D721Med (cell line): ENCODE measurements around the gene TMEM31.
"Not testable (repeated sequence)": the region's sequence is repeated elsewhere in the genome, so short reads cannot be mapped to it uniquely, and the experiment has no call there.

Source experiments
- DNase-seq: peaks from one replicate; pipeline ENCODE4 v3.0.0; 2011; ENCODE audit warnings: low spot score; ENCODE audit not compliant: insufficient read length
- FAIRE-seq: peaks from 2 replicates; lab custom pipeline; 2011; peaks lifted over from hg19 to GRCh38; lab: Jason Lieb, UNC
- TF ChIP-seq, protein P1 (sequence below): IDR thresholded peaks from 2 replicates; pipeline ENCODE4 v1.5.1; 2012; ENCODE audit warnings: mild to moderate bottlenecking, control low read depth; ENCODE audit not compliant: insufficient read depth; ENCODE audit errors: missing control alignments

TMEM31 gene

DNA sequence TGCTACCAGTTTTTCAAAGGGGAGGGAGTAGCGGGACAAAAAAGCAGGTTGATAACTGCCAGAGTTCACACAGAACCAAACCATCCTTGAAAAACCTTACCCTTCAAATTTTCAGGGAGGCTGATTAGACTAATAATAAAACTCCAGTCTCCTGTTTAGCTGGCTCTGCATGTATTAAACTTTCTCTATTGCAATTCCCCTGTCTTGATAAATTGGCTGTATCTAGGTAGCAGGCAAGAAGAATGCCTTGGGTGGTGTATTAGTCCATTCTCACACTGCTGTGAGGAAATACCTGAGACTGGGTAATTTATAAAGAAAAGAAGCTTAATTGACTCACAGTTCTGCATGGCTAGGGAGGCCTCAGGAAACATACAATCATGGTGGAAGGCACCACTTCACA lies 47.8 kb downstream of the TMEM31 start:
- DNase-seq (no peak), FAIRE-seq (no peak)
- TF ChIP-seq, protein P1, sequence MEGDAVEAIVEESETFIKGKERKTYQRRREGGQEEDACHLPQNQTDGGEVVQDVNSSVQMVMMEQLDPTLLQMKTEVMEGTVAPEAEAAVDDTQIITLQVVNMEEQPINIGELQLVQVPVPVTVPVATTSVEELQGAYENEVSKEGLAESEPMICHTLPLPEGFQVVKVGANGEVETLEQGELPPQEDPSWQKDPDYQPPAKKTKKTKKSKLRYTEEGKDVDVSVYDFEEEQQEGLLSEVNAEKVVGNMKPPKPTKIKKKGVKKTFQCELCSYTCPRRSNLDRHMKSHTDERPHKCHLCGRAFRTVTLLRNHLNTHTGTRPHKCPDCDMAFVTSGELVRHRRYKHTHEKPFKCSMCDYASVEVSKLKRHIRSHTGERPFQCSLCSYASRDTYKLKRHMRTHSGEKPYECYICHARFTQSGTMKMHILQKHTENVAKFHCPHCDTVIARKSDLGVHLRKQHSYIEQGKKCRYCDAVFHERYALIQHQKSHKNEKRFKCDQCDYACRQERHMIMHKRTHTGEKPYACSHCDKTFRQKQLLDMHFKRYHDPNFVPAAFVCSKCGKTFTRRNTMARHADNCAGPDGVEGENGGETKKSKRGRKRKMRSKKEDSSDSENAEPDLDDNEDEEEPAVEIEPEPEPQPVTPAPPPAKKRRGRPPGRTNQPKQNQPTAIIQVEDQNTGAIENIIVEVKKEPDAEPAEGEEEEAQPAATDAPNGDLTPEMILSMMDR: no peak

DNA sequence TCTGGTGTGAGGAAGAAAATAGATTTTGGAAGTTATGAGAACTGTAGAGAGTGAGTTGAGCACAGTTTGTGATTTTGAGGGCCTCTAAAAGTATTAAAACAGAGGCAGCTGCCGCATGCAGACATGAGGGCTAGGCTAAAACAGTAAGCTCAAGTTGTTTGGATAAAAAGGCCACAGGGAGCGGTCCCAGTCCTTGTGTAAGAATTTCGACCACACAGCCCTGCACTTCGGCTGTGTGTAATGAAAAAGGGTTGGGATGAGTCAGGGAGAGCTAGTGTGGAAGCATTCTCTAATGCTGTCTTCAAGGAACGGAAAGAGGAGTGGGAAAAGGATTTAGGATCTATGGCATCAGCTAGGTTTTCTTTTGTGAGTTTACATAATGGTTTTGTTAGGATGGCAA lies 52.8 kb downstream of the TMEM31 start:
- not testable (repeated sequence) for DNase-seq, FAIRE-seq
